NCI-H1092 treated with DMSO at 0.1 percent for 48 hours (cell line): ENCODE data around the gene CHRNA9.
A peak's percentile ranks its signal among the peaks of the same experiment; 100 is the strongest.
"Not testable (repeated sequence)": the region's sequence is repeated elsewhere in the genome, so short reads cannot be mapped to it uniquely, and the experiment has no call there.

Source experiments
- DNase-seq: peaks from one replicate; lab custom pipeline; 2025; lab: John Stamatoyannopoulos, UW

CHRNA9 gene

GRCh38 chr4:40334591-40335524 lies at the start of gene CHRNA9:
CHRNA9 (plus strand) TSS chr4:40335333; CDS start chr4:40335468, 135 bp downstream.
- peak; percentile 14 for DNase-seq

- DNase-seq: no peak
Observed at GRCh38 chr4:40285692-40286091, 49.4 kb upstream of the CHRNA9 start.

- no peak for DNase-seq
Observed at GRCh38 chr4:40288566-40288965, 46.6 kb upstream of the CHRNA9 start.

GRCh38 chr4:40289366-40290188 lies 45.6 kb upstream of the CHRNA9 start:
- no peak for DNase-seq

- not testable (repeated sequence) for DNase-seq
Observed at GRCh38 chr4:40290611-40291186, 44.4 kb upstream of the CHRNA9 start.

- DNase-seq: no peak
Observed at GRCh38 chr4:40292313-40292759, 42.8 kb upstream of the CHRNA9 start.

- no peak for DNase-seq
Observed at GRCh38 chr4:40294339-40294738, 40.8 kb upstream of the CHRNA9 start.

- not testable (repeated sequence) for DNase-seq
Observed at GRCh38 chr4:40295030-40295429, 40.1 kb upstream of the CHRNA9 start.

- no peak for DNase-seq
Observed at GRCh38 chr4:40295572-40295971, 39.6 kb upstream of the CHRNA9 start.

- DNase-seq: no peak
Observed at GRCh38 chr4:40299126-40299525, 36.0 kb upstream of the CHRNA9 start.

GRCh38 chr4:40299811-40300292 lies 35.3 kb upstream of the CHRNA9 start:
- no peak for DNase-seq

GRCh38 chr4:40300371-40301162 lies 34.6 kb upstream of the CHRNA9 start:
- DNase-seq: no peak

- DNase-seq: no peak
Observed at GRCh38 chr4:40301603-40302002, 33.5 kb upstream of the CHRNA9 start.

GRCh38 chr4:40303751-40304150 lies 31.4 kb upstream of the CHRNA9 start:
- DNase-seq: no peak

GRCh38 chr4:40305328-40306170 lies 29.6 kb upstream of the CHRNA9 start:
- no peak for DNase-seq

GRCh38 chr4:40306226-40306625 lies 28.9 kb upstream of the CHRNA9 start:
- no peak for DNase-seq

GRCh38 chr4:40306976-40307375 lies 28.2 kb upstream of the CHRNA9 start:
- no peak for DNase-seq

GRCh38 chr4:40307627-40308497 lies 27.3 kb upstream of the CHRNA9 start:
- DNase-seq: no peak

- no peak for DNase-seq
Observed at GRCh38 chr4:40308528-40309122, 26.5 kb upstream of the CHRNA9 start.
